SK-N-SH (cell line): ENCODE measurements around the gene C19orf53. TPM values are rescaled to one million over a fixed set of nuclear protein-coding genes. Genes with fewer than 3 reads are reported as not detected.

Experiments used
- CTCF ChIA-PET: fragments of 300-600, 350-600 bp; formaldehyde crosslinking; extraction: SDS; loops from one replicate; lab custom pipeline; 2021; lab: Yijun Ruan, JAX
- POLR2A ChIA-PET: fragments of 350-600 bp; sonication (Branson Sonifier 250); formaldehyde crosslinking; extraction: SDS; loops from one replicate; lab custom pipeline; 2020; ENCODE audit warnings: antibody characterized with exemption, inconsistent platforms; lab: Yijun Ruan, JAX
- DNase-seq: peaks from one replicate; pipeline ENCODE4 v3.0.0; 2012
- H2AFZ ChIP-seq: fragments of 200-600 bp; sonication (generic); 2 replicates; pipeline ENCODE4 v1.8.1; 2016; ENCODE audit warnings: antibody characterized with exemption, mild to moderate bottlenecking, low read depth
- H3F3A ChIP-seq: fragments of 200-600 bp; sonication (generic); replicated peaks from 2 replicates; pipeline ENCODE3; 2016; ENCODE audit warnings: antibody characterized with exemption, mild to moderate bottlenecking; ENCODE audit not compliant: insufficient read depth
- H3K27ac ChIP-seq, 2 experiments: fragments of 200-500 bp in 1 of 2; fragments of 200-600 bp in 1 of 2; sonication (Bioruptor generic) in 1 of 2; sonication (generic), shearing (Covaris generic) in 1 of 2; 2 replicates each; pipeline versions ENCODE4 v1.5.1 to v1.6.1; 2014 to 2016; ENCODE audit warnings: low read depth in 2 of 2, inconsistent platforms in 1 of 2, low read length in 1 of 2, mild to moderate bottlenecking in 1 of 2, mixed read lengths in 1 of 2
- H3K27me3 ChIP-seq: fragments of 200-600 bp; sonication (generic), shearing (Covaris generic); 2 replicates; pipeline ENCODE4 v1.6.1; 2016; ENCODE audit warnings: mixed run types; ENCODE audit not compliant: insufficient read depth
- H3K36me3 ChIP-seq, 2 experiments: fragments of 200-500 bp in 1 of 2; fragments of 200-600 bp in 1 of 2; sonication (Bioruptor generic) in 1 of 2; sonication (generic) in 1 of 2; replicated peaks in 1 of 2; 2 replicates each; pipeline versions ENCODE3 to v1.5.1; 2014 to 2016; ENCODE audit warnings: low read length in 1 of 2, mild to moderate bottlenecking in 1 of 2; ENCODE audit not compliant: insufficient read depth in 2 of 2, control insufficient read depth in 1 of 2
- H3K4me1 ChIP-seq, 2 experiments: fragments of 200-500 bp in 1 of 2; fragments of 200-600 bp in 1 of 2; sonication (Bioruptor generic) in 1 of 2; sonication (generic), shearing (Covaris generic) in 1 of 2; 2 replicates each; pipeline versions ENCODE4 v1.5.1 to v1.6.1; 2014 to 2016; ENCODE audit warnings: low read depth in 1 of 2, low read length in 1 of 2, mixed run types in 1 of 2; ENCODE audit not compliant: insufficient read depth in 2 of 2, control insufficient read depth in 1 of 2
- H3K4me2 ChIP-seq: fragments of 200-600 bp; sonication (generic), shearing (Covaris generic); 2 replicates; pipeline ENCODE4 v1.6.1; 2017; ENCODE audit warnings: mixed run types
- H3K4me3 ChIP-seq, 2 experiments: fragments of 200-500 bp in 1 of 2; fragments of 200-600 bp in 1 of 2; sonication (Bioruptor generic) in 1 of 2; sonication (generic), shearing (Covaris generic) in 1 of 2; 2 replicates each; pipeline versions ENCODE4 v1.5.1 to v1.8.1; 2014 to 2016; ENCODE audit warnings: low read depth in 2 of 2, inconsistent platforms in 1 of 2, low read length in 1 of 2, mild to moderate bottlenecking in 1 of 2, mixed read lengths in 1 of 2, moderate library complexity in 1 of 2
- H3K79me2 ChIP-seq: fragments of 200-600 bp; sonication (generic); 2 replicates; pipeline ENCODE4 v1.8.1; 2017; ENCODE audit warnings: mild to moderate bottlenecking; ENCODE audit not compliant: insufficient read depth
- H3K9ac ChIP-seq: fragments of 200-600 bp; sonication (generic); 2 replicates; pipeline ENCODE4 v1.6.1; 2017; ENCODE audit warnings: mixed run types
- H3K9me2 ChIP-seq: fragments of 200-600 bp; sonication (generic); 2 replicates; pipeline ENCODE4 v1.6.1; 2017; ENCODE audit warnings: mixed run types
- H3K9me3 ChIP-seq: fragments of 200-600 bp; sonication (generic); 2 replicates; pipeline ENCODE4 v1.6.1; 2017; ENCODE audit warnings: mixed run types, mild to moderate bottlenecking, moderate library complexity
- H4K20me1 ChIP-seq: fragments of 200-600 bp; sonication (generic); 2 replicates; pipeline ENCODE4 v1.6.1; 2017; ENCODE audit warnings: mild to moderate bottlenecking, mixed run types; ENCODE audit not compliant: insufficient read depth
- EP300 ChIP-seq, 2 experiments: IDR thresholded peaks; 2 replicates each; pipeline versions ENCODE4 v1.4.0 to v1.6.1; 2012; ENCODE audit warnings: borderline replicate concordance in 1 of 2, low read depth in 1 of 2, low read length in 1 of 2
- EZH2phosphoT487 ChIP-seq: fragments of 200-600 bp; sonication (generic); IDR thresholded peaks from 2 replicates; pipeline ENCODE4 v1.6.1; 2017; ENCODE audit warnings: low read depth, mixed run types, mild to moderate bottlenecking, antibody characterized with exemption, moderate library complexity, borderline replicate concordance
- FOSL2 ChIP-seq: IDR thresholded peaks from 2 replicates; pipeline ENCODE4 v1.4.0; 2012; ENCODE audit warnings: low read depth, mild to moderate bottlenecking, moderate library complexity, borderline replicate concordance
- FOXJ3 ChIP-seq: sonication (generic); formaldehyde crosslinking; IDR thresholded peaks from 2 replicates; pipeline ENCODE4 v1.5.1; 2020; ENCODE audit warnings: mild to moderate bottlenecking, missing genetic modification reagents
- JUND ChIP-seq: IDR thresholded peaks from 2 replicates; pipeline ENCODE4 v1.4.0; 2012
- MEF2A ChIP-seq: IDR thresholded peaks from 2 replicates; pipeline ENCODE4 v1.4.0; 2012; ENCODE audit warnings: low read depth, borderline replicate concordance
- MXI1 ChIP-seq: IDR thresholded peaks from 2 replicates; pipeline ENCODE4 v1.6.1; 2012; ENCODE audit warnings: mild to moderate bottlenecking, low read depth, low read length, improper control_type of control experiment
- NFIC ChIP-seq: IDR thresholded peaks from 2 replicates; pipeline ENCODE4 v1.4.0; 2012; ENCODE audit warnings: borderline replicate concordance
- RCOR1 ChIP-seq: fragments of 150-350 bp; IDR thresholded peaks from 2 replicates; pipeline ENCODE4 v1.6.1; 2017; ENCODE audit warnings: antibody characterized with exemption, low read length
- SIN3A ChIP-seq: IDR thresholded peaks from 2 replicates; pipeline ENCODE4 v1.6.1; 2012; ENCODE audit warnings: low read depth, mild to moderate bottlenecking, low read length, moderate library complexity, borderline replicate concordance
- TCF12 ChIP-seq: IDR thresholded peaks from 2 replicates; pipeline ENCODE4 v1.4.0; 2012
- YY1 ChIP-seq: IDR thresholded peaks from 2 replicates; pipeline ENCODE4 v1.4.0; 2012; ENCODE audit warnings: low read depth, mild to moderate bottlenecking
- WGBS: methylation state at CpG from one replicate; pipeline ENCODE4 v1.1.6; 2017; ENCODE audit warnings: low lambda C conversion rate; 5-methylcytosine and 5-hydroxymethylcytosine counted together
- polyA plus RNA-seq, 3 experiments: library from polyadenylated mRNA; depleted of rRNA; stranded (reverse); fragments of >200 nt; gene quantifications; 2 replicates each; pipeline ENCODE4 v1.2.3, GENCODE V29; 2012
- TF ChIP-seq, protein P1 (sequence below): IDR thresholded peaks from 2 replicates; pipeline ENCODE4 v1.4.0; 2012; ENCODE audit warnings: low read depth
- TF ChIP-seq, protein P2 (sequence below): IDR thresholded peaks from 2 replicates; pipeline ENCODE4; 2012
- TF ChIP-seq, protein P3 (sequence below): IDR thresholded peaks from 2 replicates; pipeline ENCODE4 v1.4.0; 2012; ENCODE audit warnings: low read depth, borderline replicate concordance

Gene C19orf53
- polyA plus RNA-seq, 1 of the 3 experiments (the other 2 are of a cell fraction): 554 TPM

DNA sequence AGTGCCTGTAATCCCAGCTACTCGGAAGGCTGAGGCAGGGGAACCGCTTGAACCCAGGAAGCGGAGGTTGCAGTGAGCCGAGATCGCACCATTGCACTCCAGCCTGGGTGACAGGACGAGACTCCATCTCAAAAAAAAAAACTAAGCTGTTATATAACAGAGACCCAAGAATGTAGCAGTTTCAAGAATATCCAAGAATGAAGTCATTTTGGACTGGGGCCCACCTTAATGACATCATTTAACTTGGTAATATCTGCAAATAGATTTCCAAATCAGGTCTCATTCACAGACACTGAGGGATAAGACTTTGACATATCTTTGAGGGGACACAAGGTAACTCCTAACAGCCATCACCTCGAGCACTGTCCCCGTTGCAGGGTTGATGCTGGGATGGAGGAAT, 46.5 kb upstream of the C19orf53 start:
- WGBS: 64% methylated on average over 8 of the region's 8 CpGs
- Histone ChIP-seq H3K36me3 (no peaks in the 10 kb centered on the region), H3K79me2 (peaks cover 9% of the 10 kb centered on the region), H3K9me3 (no peaks in the 10 kb centered on the region), H3K4me2 (no peak overlapping the region), H3K9me2 (no peaks in the 10 kb centered on the region), H3K4me3 (no peak overlapping the region), H3K4me1 (peaks cover 7 to 18% of the 10 kb centered on the region in 2 experiments; a peak in 3 of 4 replicates), H3F3A (peaks cover 33% of the 10 kb centered on the region), H3K27me3 (no peaks in the 10 kb centered on the region), H2AFZ (no peak overlapping the region), H3K27ac (peak overlapping the region in 1 of 2 experiments; percentile 59; a peak in 2 of 4 replicates), H4K20me1 (no peaks in the 10 kb centered on the region), H3K9ac (no peak overlapping the region)
- no peak for DNase-seq
- CTCF ChIA-PET: no interaction called here
- 0 out of 2 replicates have a peak, but pooled peaks have one; percentile 16 for TF ChIP-seq FOSL2
- TF ChIP-seq, protein P1, sequence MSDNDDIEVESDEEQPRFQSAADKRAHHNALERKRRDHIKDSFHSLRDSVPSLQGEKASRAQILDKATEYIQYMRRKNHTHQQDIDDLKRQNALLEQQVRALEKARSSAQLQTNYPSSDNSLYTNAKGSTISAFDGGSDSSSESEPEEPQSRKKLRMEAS: no peak; the same call in 1 of the 2 replicates
- peak; percentile 47 for TF ChIP-seq TCF12
- TF ChIP-seq MXI1: no peak
- TF ChIP-seq NFIC: peak; percentile 79; the same call in 1 of the 2 replicates
- TF ChIP-seq JUND: 0 out of 2 replicates have a peak, but pooled peaks have one; percentile 18
- TF ChIP-seq, protein P2, sequence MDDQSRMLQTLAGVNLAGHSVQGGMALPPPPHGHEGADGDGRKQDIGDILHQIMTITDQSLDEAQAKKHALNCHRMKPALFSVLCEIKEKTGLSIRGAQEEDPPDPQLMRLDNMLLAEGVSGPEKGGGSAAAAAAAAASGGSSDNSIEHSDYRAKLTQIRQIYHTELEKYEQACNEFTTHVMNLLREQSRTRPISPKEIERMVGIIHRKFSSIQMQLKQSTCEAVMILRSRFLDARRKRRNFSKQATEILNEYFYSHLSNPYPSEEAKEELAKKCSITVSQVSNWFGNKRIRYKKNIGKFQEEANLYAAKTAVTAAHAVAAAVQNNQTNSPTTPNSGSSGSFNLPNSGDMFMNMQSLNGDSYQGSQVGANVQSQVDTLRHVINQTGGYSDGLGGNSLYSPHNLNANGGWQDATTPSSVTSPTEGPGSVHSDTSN: peak; percentile 39
- TF ChIP-seq EZH2phosphoT487: no peak
- no peak for TF ChIP-seq FOXJ3 (CRISPR knock-in tag)
- TF ChIP-seq MEF2A: peak; percentile 75; the same call in 1 of the 2 replicates
- no peak for TF ChIP-seq RCOR1
- POLR2A ChIA-PET: no interaction called here

DNA sequence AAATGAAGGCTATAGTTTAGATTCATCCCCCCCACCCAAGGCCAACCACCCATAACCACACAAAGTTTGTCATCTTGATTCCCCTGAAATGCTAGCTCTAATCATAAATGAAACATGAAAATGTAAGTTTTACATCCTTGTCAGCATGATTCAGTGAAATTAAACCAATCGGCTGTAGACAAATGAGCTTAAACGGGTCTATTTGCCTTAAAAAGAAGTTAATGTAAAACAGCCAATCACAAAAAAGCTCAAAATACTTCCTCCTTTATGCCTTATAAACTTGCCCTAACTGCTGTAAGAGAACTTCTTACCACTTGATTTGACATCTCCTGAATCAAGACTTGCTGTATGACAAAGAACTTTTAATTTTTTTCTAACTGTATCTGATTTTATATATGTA, 44.4 kb upstream of the C19orf53 start:
- Histone ChIP-seq H3F3A (peaks cover 28% of the 10 kb centered on the region), H4K20me1 (no peaks in the 10 kb centered on the region), H3K9me2 (no peaks in the 10 kb centered on the region), H3K27ac (peak overlapping the region; percentile 34 to 100; a peak in 3 of 4 replicates), H3K79me2 (peaks cover 19% of the 10 kb centered on the region), H3K9me3 (no peaks in the 10 kb centered on the region), H3K36me3 (peaks cover 0 to 10% of the 10 kb centered on the region in 2 experiments), H3K27me3 (no peaks in the 10 kb centered on the region), H2AFZ (0 out of 2 replicates have a peak overlapping the region, but pooled peaks have one; percentile 12), H3K4me1 (peaks cover 7 to 18% of the 10 kb centered on the region in 2 experiments; a peak in 3 of 4 replicates), H3K4me3 (no peak overlapping the region), H3K4me2 (no peak overlapping the region), H3K9ac (no peak overlapping the region)
- ChIA-PET POLR2A (no interaction called here), CTCF (interaction anchor here (1.5 kb wide), 1 partner anchor 9 kb away, joined by 8 read pairs; no protein-coding TSS in a partner anchor)
- no peak for TF ChIP-seq EZH2phosphoT487
- TF ChIP-seq, protein P3, sequence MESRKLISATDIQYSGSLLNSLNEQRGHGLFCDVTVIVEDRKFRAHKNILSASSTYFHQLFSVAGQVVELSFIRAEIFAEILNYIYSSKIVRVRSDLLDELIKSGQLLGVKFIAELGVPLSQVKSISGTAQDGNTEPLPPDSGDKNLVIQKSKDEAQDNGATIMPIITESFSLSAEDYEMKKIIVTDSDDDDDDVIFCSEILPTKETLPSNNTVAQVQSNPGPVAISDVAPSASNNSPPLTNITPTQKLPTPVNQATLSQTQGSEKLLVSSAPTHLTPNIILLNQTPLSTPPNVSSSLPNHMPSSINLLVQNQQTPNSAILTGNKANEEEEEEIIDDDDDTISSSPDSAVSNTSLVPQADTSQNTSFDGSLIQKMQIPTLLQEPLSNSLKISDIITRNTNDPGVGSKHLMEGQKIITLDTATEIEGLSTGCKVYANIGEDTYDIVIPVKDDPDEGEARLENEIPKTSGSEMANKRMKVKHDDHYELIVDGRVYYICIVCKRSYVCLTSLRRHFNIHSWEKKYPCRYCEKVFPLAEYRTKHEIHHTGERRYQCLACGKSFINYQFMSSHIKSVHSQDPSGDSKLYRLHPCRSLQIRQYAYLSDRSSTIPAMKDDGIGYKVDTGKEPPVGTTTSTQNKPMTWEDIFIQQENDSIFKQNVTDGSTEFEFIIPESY: no peak
- TF ChIP-seq MXI1: no peak
- TF ChIP-seq SIN3A: no peak
- TF ChIP-seq FOXJ3 (CRISPR knock-in tag): no peak
- no peak for TF ChIP-seq EP300 (IDR thresholded peaks at IDR 0.05; ENCODE audit: borderline replicate concordance in 1 of 2, low read depth in 1 of 2, low read length in 1 of 2)
- TF ChIP-seq MEF2A: no peak
- no peak for TF ChIP-seq YY1
- 11% methylated on average over 2 of the region's 2 CpGs for WGBS
- no peak for DNase-seq
